Choroid plexus epithelial cell (primary cell): Measurements from ENCODE around the gene PPP6R2.
"Not testable (repeated sequence)": the region's sequence is repeated elsewhere in the genome, so short reads cannot be mapped to it uniquely, and the experiment has no call there.

ENCODE experiments used
- DNase-seq: peaks from one replicate; pipeline ENCODE4 v3.0.0-alpha.2; 2010; ENCODE audit warnings: low read depth
- H3K4me3 ChIP-seq: 2 replicates; pipeline ENCODE4 v1.5.1; 2011; ENCODE audit warnings: low read depth, mild to moderate bottlenecking, control low read depth, low read length, moderate library complexity
- CTCF ChIP-seq: conservative IDR thresholded peaks from 2 replicates; pipeline ENCODE4 v1.5.1; 2011; ENCODE audit warnings: low read depth, mild to moderate bottlenecking, control low read depth, inconsistent platforms, low read length, moderate library complexity

The PPP6R2 gene

DNA sequence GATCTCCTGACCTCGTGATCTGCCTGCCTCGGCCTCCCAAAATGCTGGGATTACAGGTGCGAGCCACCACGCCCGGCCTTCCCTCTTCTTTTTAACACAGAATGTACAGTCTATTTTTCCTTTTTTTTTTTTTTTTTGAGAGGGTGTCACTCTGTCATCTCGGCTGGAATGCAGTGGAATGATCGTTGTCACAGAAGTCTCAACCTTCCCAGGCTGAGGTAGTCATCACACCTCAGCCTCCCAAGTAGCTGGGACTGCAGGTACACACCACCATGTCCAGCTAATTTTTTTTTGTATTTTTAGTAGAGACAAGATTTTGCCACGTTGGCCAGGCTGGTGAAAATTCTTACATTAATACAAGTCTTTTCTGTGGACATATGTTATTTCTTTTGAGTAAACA lies 13.1 kb downstream of the PPP6R2 start:
- DNase-seq, result no peak
- TF ChIP-seq CTCF, result no peak
- H3K4me3 ChIP-seq, result no peak overlapping the region

DNA sequence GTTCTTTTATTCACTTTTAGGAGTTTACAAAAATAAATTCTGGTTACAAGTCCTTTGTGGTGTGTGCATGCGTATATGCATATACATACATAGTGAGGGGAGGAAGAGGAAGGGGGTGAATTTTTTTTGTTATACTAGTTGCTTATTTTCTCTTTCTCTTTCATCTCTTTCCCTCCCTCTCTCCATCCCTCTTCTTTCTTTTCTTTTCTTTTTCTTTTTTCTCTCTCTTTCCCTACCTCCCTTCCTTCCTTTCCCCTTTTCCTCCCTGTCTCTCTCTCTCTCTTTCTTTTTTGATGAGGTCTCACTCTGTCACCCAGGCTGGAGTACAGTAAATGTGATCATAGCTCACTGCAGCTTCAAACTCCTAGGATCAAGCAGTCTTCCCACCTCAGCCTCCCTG lies 14.1 kb downstream of the PPP6R2 start:
- no peak for DNase-seq
- H3K4me3 ChIP-seq, result no peak overlapping the region
- TF ChIP-seq CTCF, result no peak

- no peak for TF ChIP-seq CTCF
- DNase-seq, result no peak
- H3K4me3 ChIP-seq, result no peak overlapping the region
Observed at GRCh38 chr22:50357756-50358155, 14.6 kb downstream of the PPP6R2 start.

GRCh38 chr22:50360578-50360977 lies 17.5 kb downstream of the PPP6R2 start:
- TF ChIP-seq CTCF, result no peak
- no peak for DNase-seq

DNA sequence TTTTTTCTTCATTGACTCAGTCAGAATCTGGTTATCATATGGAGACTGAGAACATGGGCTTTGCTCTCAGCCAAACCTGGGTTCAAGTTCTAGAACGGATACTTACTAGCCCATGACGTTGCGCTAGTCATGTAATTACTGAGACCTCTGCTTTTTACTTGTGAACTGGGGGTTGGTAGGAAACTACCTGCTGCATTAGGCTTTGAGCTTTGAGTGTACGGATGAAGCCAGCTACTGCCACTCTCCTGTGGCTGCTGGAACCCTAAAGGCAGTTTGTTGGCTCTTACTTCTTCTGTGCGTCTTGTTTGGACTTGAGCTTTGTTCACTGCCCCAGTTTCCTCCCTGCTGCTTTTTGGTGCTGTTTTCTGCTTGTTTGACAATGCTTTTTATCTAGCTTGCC lies 18.1 kb downstream of the PPP6R2 start:
- TF ChIP-seq CTCF, result no peak
- no peak overlapping the region for H3K4me3 ChIP-seq
- no peak for DNase-seq

More at GRCh38 chr22:50360578-50360977, 17.5 kb downstream of the PPP6R2 start:
- no peak overlapping the region for H3K4me3 ChIP-seq

GRCh38 chr22:50361688-50362087 lies 18.6 kb downstream of the PPP6R2 start:
- no peak for DNase-seq
- no peak overlapping the region for H3K4me3 ChIP-seq
- TF ChIP-seq CTCF, result no peak

DNA sequence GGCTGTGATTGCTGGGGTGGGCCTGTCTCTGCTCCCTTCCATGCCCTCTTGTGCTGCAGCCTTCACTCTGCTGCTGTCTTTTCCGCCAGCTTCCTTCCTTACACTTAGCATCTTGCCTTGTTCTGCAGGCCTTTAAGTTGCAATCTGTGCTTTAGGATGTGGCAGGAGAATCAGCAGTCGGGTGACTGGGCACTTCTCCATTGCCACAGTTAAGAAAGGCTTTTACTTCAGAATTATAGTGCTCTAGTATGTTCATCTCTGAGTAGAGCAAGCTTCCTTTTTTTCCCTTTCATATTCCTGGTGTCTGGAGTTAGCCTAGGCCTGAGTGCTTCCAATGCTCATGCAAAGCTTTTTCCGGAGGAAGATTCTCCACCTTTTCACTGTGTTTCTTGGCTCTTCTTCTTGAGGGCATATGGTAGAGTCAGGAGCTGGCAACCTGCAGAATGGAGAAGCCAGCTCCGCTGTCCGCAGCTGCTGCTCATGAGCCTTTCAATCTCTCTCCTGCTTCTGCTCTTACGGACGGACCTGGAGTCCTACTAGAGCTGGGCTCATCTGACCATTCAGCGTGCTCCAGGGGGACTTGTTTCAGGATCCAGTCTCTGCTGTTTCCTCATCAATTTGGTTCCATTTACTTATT lies 20.2 kb downstream of the PPP6R2 start:
- no peak for TF ChIP-seq CTCF
- DNase-seq, result no peak
- H3K4me3 ChIP-seq, result no peak overlapping the region

DNA sequence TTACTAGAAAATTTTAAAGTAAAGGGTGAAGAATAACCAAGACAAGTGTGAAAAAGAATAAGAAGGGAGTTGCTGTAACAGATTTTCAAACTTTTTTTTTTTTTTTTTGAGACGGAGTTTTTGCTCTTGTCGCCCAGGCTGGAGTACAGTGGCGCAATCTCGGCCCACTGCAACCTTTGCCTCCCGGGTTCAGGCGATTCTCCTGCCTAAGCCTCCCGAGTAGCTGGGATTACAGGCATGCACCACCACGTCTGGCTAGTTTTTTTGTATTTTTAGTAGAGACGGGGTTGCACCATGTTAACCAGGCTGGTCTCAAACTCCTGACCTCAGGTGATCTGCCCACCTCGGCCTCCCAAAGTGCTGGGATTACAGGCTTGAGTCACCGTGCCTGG lies 20.7 kb downstream of the PPP6R2 start:
- H3K4me3 ChIP-seq, DNase-seq: not testable (repeated sequence)
